ENCODE data around the gene CCL22. TPM values are rescaled to one million over a fixed set of nuclear protein-coding genes. Genes with fewer than 3 reads are reported as not detected.

CCL22 gene
- total RNA-seq, 1 donor from 2014 or later: not detected

GRCh38 chr16:57409870-57410587 lies 51.4 kb downstream of the CCL22 start:
- Mint-ChIP-seq H3K4me3 (peak overlapping the region; percentile 30), H3K27ac (peak overlapping the region; percentile 88)
- no peaks in the 10 kb centered on the region for H4K20me1 ChIP-seq (ENCODE audit: low read depth)

DNA sequence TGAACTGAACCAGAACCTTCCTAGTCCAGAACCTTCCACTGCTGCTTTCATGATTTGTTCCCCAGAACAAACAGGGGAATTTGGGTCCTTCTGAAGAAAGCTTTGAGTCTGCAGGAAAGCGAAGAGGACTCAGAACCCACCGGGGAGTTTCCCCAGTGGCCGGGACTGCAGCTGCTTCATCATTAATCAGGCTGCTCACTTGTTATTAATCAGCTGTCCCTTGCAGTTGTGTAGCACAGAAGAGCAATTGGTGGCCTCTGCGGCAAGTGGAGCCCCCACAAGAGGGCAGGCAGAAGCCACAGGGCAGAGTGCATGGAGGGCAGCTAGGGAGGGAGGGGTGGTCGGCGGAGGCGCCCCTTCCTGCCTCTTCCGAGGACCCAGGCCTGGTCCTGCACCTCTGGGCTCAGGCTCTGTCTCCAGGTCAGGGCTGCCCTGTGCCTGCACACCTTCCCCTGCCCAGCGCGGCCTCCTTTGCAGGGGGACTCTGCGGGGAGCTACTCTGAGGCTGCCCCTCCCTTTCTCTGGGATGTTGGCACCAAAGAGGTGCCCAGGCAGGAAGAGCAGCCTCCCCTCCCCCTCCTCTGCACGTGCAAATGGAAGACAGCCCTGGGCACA lies 52.9 kb downstream of the CCL22 start:
- Mint-ChIP-seq H3K4me3 (no peak overlapping the region), H3K27me3 (ENCODE audit: insufficient read depth, low read depth) (peaks cover 10% of the 10 kb centered on the region), H3K9me3 (no peaks in the 10 kb centered on the region), H3K36me3 (no peaks in the 10 kb centered on the region), H3K27ac (no peak overlapping the region), H3K4me1 (peaks cover 19% of the 10 kb centered on the region)
- Histone ChIP-seq H2AFZ (replicated peaks) (peak overlapping the region; percentile 50), H3K27me3 (no peaks in the 10 kb centered on the region), H3K9me3 (ENCODE audit: low read depth) (no peaks in the 10 kb centered on the region), H3K4me1 (peaks cover 10% of the 10 kb centered on the region), H3K9ac (no peak overlapping the region), H4K20me1 (ENCODE audit: low read depth) (no peaks in the 10 kb centered on the region), H3K4me3 (no peak overlapping the region), H3K27ac (no peak overlapping the region), H3K4me2 (no peak overlapping the region), H3K36me3 (no peaks in the 10 kb centered on the region), H3K79me2 (ENCODE audit: low read depth) (no peaks in the 10 kb centered on the region), H3F3A (ENCODE audit: low read depth) (no peaks in the 10 kb centered on the region)
- no peak for DNase-seq (ENCODE audit: low spot score)
- TF ChIP-seq EZH2phosphoT487 (IDR thresholded peaks at IDR 0.05): no peak
- no peak for TF ChIP-seq CTCF (IDR thresholded peaks at IDR 0.05)
- no peak for TF ChIP-seq EZH2 (IDR thresholded peaks at IDR 0.05)

More at GRCh38 chr16:57409870-57410587, 51.4 kb downstream of the CCL22 start:
- Histone ChIP-seq H3K9me3 (ENCODE audit: low read depth) (no peaks in the 10 kb centered on the region), H3K4me2 (no peak overlapping the region), H3K4me3 (no peak overlapping the region), H3K9ac (no peak overlapping the region), H3K27me3 (no peaks in the 10 kb centered on the region), H3K4me1 (peaks cover 4% of the 10 kb centered on the region), H3F3A (ENCODE audit: low read depth) (no peaks in the 10 kb centered on the region), H2AFZ (replicated peaks) (no peak overlapping the region), H3K36me3 (no peaks in the 10 kb centered on the region), H3K79me2 (ENCODE audit: low read depth) (no peaks in the 10 kb centered on the region), H3K27ac (no peak overlapping the region)
- Mint-ChIP-seq H3K36me3 (no peaks in the 10 kb centered on the region), H3K27me3 (ENCODE audit: insufficient read depth, low read depth) (peaks cover 11% of the 10 kb centered on the region), H3K4me1 (peaks cover 12% of the 10 kb centered on the region), H3K9me3 (no peaks in the 10 kb centered on the region)
- no peak for DNase-seq (ENCODE audit: low spot score)
- peak; percentile 10 for TF ChIP-seq CTCF (IDR thresholded peaks at IDR 0.05)
- TF ChIP-seq EZH2phosphoT487 (IDR thresholded peaks at IDR 0.05): no peak

GRCh38 chr16:57412584-57412983 lies 54.0 kb downstream of the CCL22 start:
- Histone ChIP-seq H2AFZ (replicated peaks) (no peak overlapping the region), H4K20me1 (ENCODE audit: low read depth) (no peaks in the 10 kb centered on the region), H3K9ac (no peak overlapping the region), H3K27ac (no peak overlapping the region), H3K79me2 (ENCODE audit: low read depth) (no peaks in the 10 kb centered on the region), H3F3A (ENCODE audit: low read depth) (peaks cover 5% of the 10 kb centered on the region), H3K4me3 (no peak overlapping the region), H3K4me2 (no peak overlapping the region), H3K27me3 (no peaks in the 10 kb centered on the region), H3K36me3 (no peaks in the 10 kb centered on the region), H3K9me3 (ENCODE audit: low read depth) (no peaks in the 10 kb centered on the region), H3K4me1 (peaks cover 15% of the 10 kb centered on the region)
- Mint-ChIP-seq H3K27ac (no peak overlapping the region), H3K27me3 (ENCODE audit: insufficient read depth, low read depth) (peaks cover 10% of the 10 kb centered on the region), H3K4me1 (peaks cover 26% of the 10 kb centered on the region), H3K36me3 (no peaks in the 10 kb centered on the region), H3K9me3 (no peaks in the 10 kb centered on the region), H3K4me3 (no peak overlapping the region)
- DNase-seq (ENCODE audit: low spot score): no peak
- TF ChIP-seq CTCF (IDR thresholded peaks at IDR 0.05): no peak
- TF ChIP-seq EZH2phosphoT487 (IDR thresholded peaks at IDR 0.05): no peak
- no peak for TF ChIP-seq EZH2 (IDR thresholded peaks at IDR 0.05)

All from neural progenitor cell (in vitro differentiated cells).